Neural cell (in vitro differentiated cells): Measurements from ENCODE around the gene NSG1. TPM values are rescaled to one million over a fixed set of nuclear protein-coding genes. Genes with fewer than 3 reads are reported as not detected.

Experiments
- H2AFZ ChIP-seq: fragments of 200-600, 300-800 bp; sonication (generic), shearing (Covaris generic); 2 replicates; pipeline ENCODE4 v1.6.0; 2014; ENCODE audit warnings: low read depth, mild to moderate bottlenecking, antibody characterized with exemption, low read length, moderate library complexity
- H3F3A ChIP-seq: fragments of 200-600 bp; shearing (Covaris generic); 2 replicates; pipeline ENCODE4 v1.6.1; 2016; ENCODE audit warnings: mild to moderate bottlenecking, moderate library complexity, mixed read lengths, antibody characterized with exemption, low read length; ENCODE audit not compliant: insufficient read depth, poor library complexity, severe bottlenecking
- H3K27ac ChIP-seq: fragments of 200-600, 300-800 bp; sonication (generic), shearing (Covaris generic); 2 replicates; pipeline ENCODE4 v1.5.1; 2014; ENCODE audit warnings: mild to moderate bottlenecking, low read length, moderate library complexity
- H3K27me3 ChIP-seq: fragments of 300-800, 200-600 bp; sonication (generic), shearing (Covaris generic); 2 replicates; pipeline ENCODE4 v1.6.0; 2014; ENCODE audit warnings: mild to moderate bottlenecking, low read depth, low read length, moderate library complexity; ENCODE audit not compliant: insufficient read depth
- H3K36me3 ChIP-seq: fragments of 300-800, 200-600 bp; sonication (generic), shearing (Covaris generic); 2 replicates; pipeline ENCODE4 v1.5.1; 2014; ENCODE audit warnings: mild to moderate bottlenecking, antibody characterized with exemption, low read length, moderate library complexity; ENCODE audit not compliant: insufficient read depth
- H3K4me2 ChIP-seq: fragments of 300-800, 200-600 bp; sonication (generic), shearing (Covaris generic); 2 replicates; pipeline ENCODE4 v1.6.0; 2014; ENCODE audit warnings: mild to moderate bottlenecking, low read length
- H3K4me3 ChIP-seq: fragments of 300-800, 200-600 bp; sonication (generic), shearing (Covaris generic); 2 replicates; pipeline ENCODE4 v1.5.1; 2014; ENCODE audit warnings: mild to moderate bottlenecking, low read length, moderate library complexity
- H3K79me2 ChIP-seq: fragments of 200-600 bp; shearing (Covaris generic); replicated peaks from 2 replicates; pipeline ENCODE4 v1.6.0; 2014; ENCODE audit warnings: mild to moderate bottlenecking, low read length, moderate library complexity; ENCODE audit not compliant: insufficient read depth
- H3K9ac ChIP-seq: fragments of 300-800, 200-600 bp; sonication (generic), shearing (Covaris generic); 2 replicates; pipeline ENCODE4 v1.6.1; 2016; ENCODE audit warnings: mild to moderate bottlenecking, low read length, mixed read lengths
- H3K9me2 ChIP-seq: fragments of 200-600 bp; shearing (Covaris generic); 2 replicates; pipeline ENCODE4 v1.6.1; 2016; ENCODE audit warnings: mild to moderate bottlenecking, low read length, mixed read lengths; ENCODE audit not compliant: insufficient read depth
- H3K9me3 ChIP-seq: fragments of 200-600, 300-800 bp; sonication (generic), shearing (Covaris generic); 2 replicates; pipeline ENCODE4 v1.6.1; 2016; ENCODE audit warnings: mild to moderate bottlenecking, mixed run types, low read length, moderate library complexity, mixed read lengths
- H4K20me1 ChIP-seq: fragments of 200-600 bp; shearing (Covaris generic); 2 replicates; pipeline ENCODE4 v1.6.1; 2016; ENCODE audit warnings: mild to moderate bottlenecking, mixed run types; ENCODE audit not compliant: insufficient read depth
- EP300 ChIP-seq: fragments of 450-650 bp; conservative IDR thresholded peaks from 2 replicates; pipeline ENCODE4 v1.6.1; 2014; ENCODE audit warnings: antibody characterized with exemption, mild to moderate bottlenecking, moderate library complexity; ENCODE audit not compliant: poor library complexity, severe bottlenecking
- EZH2 ChIP-seq: fragments of 200-600, 300-800 bp; shearing (Covaris generic), sonication (generic); IDR thresholded peaks from 2 replicates; pipeline ENCODE4 v1.6.1; 2014; ENCODE audit warnings: antibody characterized with exemption, low read length, borderline replicate concordance, mild to moderate bottlenecking; ENCODE audit not compliant: insufficient read depth, poor library complexity, severe bottlenecking
- MXI1 ChIP-seq: fragments of 450-650 bp; conservative IDR thresholded peaks from 2 replicates; pipeline ENCODE4 v1.6.1; 2014; ENCODE audit warnings: antibody characterized with exemption, mild to moderate bottlenecking; ENCODE audit not compliant: poor library complexity, severe bottlenecking
- POLR2AphosphoS5 ChIP-seq: IDR thresholded peaks from 2 replicates; pipeline ENCODE4 v1.6.1; 2012
- RAD21 ChIP-seq: fragments of 450-650 bp; conservative IDR thresholded peaks from 2 replicates; pipeline ENCODE4 v1.6.1; 2014; ENCODE audit warnings: antibody characterized with exemption, mild to moderate bottlenecking, moderate library complexity
- SMC3 ChIP-seq: fragments of 450-650 bp; conservative IDR thresholded peaks from 2 replicates; pipeline ENCODE4 v1.6.1; 2014; ENCODE audit warnings: antibody characterized with exemption, mild to moderate bottlenecking, moderate library complexity; ENCODE audit not compliant: poor library complexity
- TAF1 ChIP-seq: IDR thresholded peaks from 2 replicates; pipeline ENCODE4 v1.6.1; 2012; ENCODE audit warnings: low read depth
- polyA plus RNA-seq: library from polyadenylated mRNA; depleted of rRNA; stranded (reverse); fragments of >200 nt; gene quantifications from 2 replicates; pipeline ENCODE4 v1.2.3, GENCODE V29; 2014
- TF ChIP-seq, protein P1 (sequence below): fragments of 450-650 bp; IDR thresholded peaks from 2 replicates; pipeline ENCODE4 v1.5.1; 2014; ENCODE audit warnings: antibody characterized with exemption, mild to moderate bottlenecking, moderate library complexity; ENCODE audit not compliant: poor library complexity, severe bottlenecking
- TF ChIP-seq, protein P2 (sequence below): IDR thresholded peaks from 2 replicates; pipeline ENCODE4 v1.6.1; 2012; ENCODE audit warnings: borderline replicate concordance

Gene NSG1
- polyA plus RNA-seq, 1 donor from 2014 or later: 921 TPM

DNA sequence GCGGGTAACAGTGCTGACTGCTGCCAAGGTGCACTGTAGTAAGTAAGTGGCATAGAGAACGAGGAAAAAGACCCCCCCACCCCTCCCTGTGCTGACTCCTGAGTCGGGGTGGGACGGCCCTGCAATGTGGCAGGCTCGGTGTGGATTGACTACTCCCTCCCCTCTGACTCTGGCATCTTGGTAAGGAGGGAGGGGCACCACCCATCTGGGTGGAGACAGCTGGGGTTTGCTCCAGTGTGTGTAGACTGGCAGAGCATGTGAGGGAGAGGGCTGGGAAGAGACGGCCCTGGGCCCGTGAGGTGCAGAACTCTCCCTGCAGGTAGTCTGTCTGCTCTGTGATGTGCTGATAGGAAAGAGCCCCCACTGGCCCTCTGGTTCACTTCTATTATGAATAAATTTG lies 31.0 kb downstream of the NSG1 start:
- no peaks in the 10 kb centered on the region for H3K27me3 ChIP-seq
- H3F3A ChIP-seq: no peaks in the 10 kb centered on the region
- peaks cover 3% of the 10 kb centered on the region for H4K20me1 ChIP-seq
- no peaks in the 10 kb centered on the region for H3K79me2 ChIP-seq
- no peaks in the 10 kb centered on the region for H3K9me2 ChIP-seq
- no peak overlapping the region for H3K9ac ChIP-seq
- no peak overlapping the region for H3K27ac ChIP-seq
- H3K9me3 ChIP-seq: no peaks in the 10 kb centered on the region
- H3K4me3 ChIP-seq: no peak overlapping the region
- no peak overlapping the region for H2AFZ ChIP-seq
- no peak for TF ChIP-seq MXI1
- TF ChIP-seq POLR2AphosphoS5: no peak
- no peak for TF ChIP-seq TAF1
- TF ChIP-seq, protein P1, sequence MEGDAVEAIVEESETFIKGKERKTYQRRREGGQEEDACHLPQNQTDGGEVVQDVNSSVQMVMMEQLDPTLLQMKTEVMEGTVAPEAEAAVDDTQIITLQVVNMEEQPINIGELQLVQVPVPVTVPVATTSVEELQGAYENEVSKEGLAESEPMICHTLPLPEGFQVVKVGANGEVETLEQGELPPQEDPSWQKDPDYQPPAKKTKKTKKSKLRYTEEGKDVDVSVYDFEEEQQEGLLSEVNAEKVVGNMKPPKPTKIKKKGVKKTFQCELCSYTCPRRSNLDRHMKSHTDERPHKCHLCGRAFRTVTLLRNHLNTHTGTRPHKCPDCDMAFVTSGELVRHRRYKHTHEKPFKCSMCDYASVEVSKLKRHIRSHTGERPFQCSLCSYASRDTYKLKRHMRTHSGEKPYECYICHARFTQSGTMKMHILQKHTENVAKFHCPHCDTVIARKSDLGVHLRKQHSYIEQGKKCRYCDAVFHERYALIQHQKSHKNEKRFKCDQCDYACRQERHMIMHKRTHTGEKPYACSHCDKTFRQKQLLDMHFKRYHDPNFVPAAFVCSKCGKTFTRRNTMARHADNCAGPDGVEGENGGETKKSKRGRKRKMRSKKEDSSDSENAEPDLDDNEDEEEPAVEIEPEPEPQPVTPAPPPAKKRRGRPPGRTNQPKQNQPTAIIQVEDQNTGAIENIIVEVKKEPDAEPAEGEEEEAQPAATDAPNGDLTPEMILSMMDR: no peak
- TF ChIP-seq, protein P2, sequence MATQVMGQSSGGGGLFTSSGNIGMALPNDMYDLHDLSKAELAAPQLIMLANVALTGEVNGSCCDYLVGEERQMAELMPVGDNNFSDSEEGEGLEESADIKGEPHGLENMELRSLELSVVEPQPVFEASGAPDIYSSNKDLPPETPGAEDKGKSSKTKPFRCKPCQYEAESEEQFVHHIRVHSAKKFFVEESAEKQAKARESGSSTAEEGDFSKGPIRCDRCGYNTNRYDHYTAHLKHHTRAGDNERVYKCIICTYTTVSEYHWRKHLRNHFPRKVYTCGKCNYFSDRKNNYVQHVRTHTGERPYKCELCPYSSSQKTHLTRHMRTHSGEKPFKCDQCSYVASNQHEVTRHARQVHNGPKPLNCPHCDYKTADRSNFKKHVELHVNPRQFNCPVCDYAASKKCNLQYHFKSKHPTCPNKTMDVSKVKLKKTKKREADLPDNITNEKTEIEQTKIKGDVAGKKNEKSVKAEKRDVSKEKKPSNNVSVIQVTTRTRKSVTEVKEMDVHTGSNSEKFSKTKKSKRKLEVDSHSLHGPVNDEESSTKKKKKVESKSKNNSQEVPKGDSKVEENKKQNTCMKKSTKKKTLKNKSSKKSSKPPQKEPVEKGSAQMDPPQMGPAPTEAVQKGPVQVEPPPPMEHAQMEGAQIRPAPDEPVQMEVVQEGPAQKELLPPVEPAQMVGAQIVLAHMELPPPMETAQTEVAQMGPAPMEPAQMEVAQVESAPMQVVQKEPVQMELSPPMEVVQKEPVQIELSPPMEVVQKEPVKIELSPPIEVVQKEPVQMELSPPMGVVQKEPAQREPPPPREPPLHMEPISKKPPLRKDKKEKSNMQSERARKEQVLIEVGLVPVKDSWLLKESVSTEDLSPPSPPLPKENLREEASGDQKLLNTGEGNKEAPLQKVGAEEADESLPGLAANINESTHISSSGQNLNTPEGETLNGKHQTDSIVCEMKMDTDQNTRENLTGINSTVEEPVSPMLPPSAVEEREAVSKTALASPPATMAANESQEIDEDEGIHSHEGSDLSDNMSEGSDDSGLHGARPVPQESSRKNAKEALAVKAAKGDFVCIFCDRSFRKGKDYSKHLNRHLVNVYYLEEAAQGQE: no peak
- TF ChIP-seq EZH2: no peak
- no peak for TF ChIP-seq RAD21
- TF ChIP-seq EP300: no peak
- TF ChIP-seq SMC3: no peak
- no peak overlapping the region for H3K4me2 ChIP-seq
- peaks cover 15% of the 10 kb centered on the region for H3K36me3 ChIP-seq

DNA sequence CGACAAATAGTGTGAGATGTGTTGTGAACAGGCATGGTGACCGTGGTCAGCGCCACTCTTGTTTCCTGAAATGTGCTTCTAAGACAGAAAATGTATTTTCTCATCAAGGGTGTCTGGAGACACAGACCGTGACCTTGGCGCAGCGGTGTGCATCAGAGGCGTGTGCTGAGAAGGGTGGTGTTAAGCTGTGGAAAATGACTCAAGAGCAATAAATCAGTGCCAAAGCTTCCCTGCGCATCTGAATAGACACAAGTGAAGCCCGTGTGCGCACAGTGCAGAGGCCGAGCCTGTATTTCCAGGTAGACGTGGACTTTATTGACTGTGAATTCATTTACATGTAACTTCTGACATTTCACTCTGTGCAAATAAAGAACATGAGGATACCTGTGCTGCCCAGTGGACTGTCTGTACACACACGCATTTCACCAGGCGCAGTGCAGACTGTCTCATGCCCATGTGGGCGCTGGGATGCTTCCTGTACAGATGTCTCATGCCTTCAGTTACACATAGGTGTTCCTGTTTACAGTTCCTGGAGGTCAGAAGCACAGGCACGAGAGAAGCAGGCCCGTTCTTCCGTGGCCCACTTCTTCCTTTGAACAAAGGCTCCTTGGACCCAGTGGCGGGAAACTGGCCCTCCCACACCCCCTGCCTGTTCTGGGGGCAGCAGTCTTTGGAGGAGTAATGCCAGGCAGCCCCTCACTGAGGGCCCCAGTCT lies 31.9 kb downstream of the NSG1 start:
- Histone ChIP-seq H3F3A (no peaks in the 10 kb centered on the region), H3K9me3 (no peaks in the 10 kb centered on the region), H3K79me2 (no peaks in the 10 kb centered on the region), H3K9me2 (no peaks in the 10 kb centered on the region), H3K4me3 (no peak overlapping the region), H3K27ac (no peak overlapping the region), H3K9ac (no peak overlapping the region), H3K36me3 (peaks cover 15% of the 10 kb centered on the region), H2AFZ (no peak overlapping the region), H4K20me1 (peaks cover 3% of the 10 kb centered on the region), H3K4me2 (no peak overlapping the region), H3K27me3 (no peaks in the 10 kb centered on the region)
- TF ChIP-seq MXI1 (no peak), EZH2 (no peak), POLR2AphosphoS5 (no peak), SMC3 (no peak), TAF1 (no peak), RAD21 (no peak), EP300 (no peak)
- TF ChIP-seq, protein P2: no peak
- TF ChIP-seq, protein P1: no peak
